GM12878 (cell line): ENCODE data around the gene TTLL7. TPM values are rescaled to one million over a fixed set of nuclear protein-coding genes. Genes with fewer than 3 reads are reported as not detected.

ENCODE experiments used
- ATAC-seq: fragments of 200-7000 bp; cut with Tn5 transposase; 3 replicates; pipeline ENCODE4 v1.9.1; 2020; ENCODE audit warnings: mild to moderate bottlenecking, moderate library complexity
- BruUV-seq: library from RNA; stranded (reverse); fragments of 400-500 nt; replicated peaks from 2 replicates; lab custom pipeline; 2021; lab: Mats Ljungman, UMichigan
- CTCF ChIA-PET: fragments of 300-600 bp; sonication (Branson Sonifier 250); formaldehyde crosslinking; extraction: SDS; loops from one replicate; lab custom pipeline; 2021; ENCODE audit warnings: inconsistent platforms; lab: Yijun Ruan, JAX
- POLR2A ChIA-PET: fragments of 350-600 bp; formaldehyde crosslinking; extraction: SDS; loops from one replicate; lab custom pipeline; 2021; ENCODE audit warnings: inconsistent platforms; lab: Charles Lee
- RAD21 ChIA-PET: fragments of 300-600 bp; sonication (Branson Sonifier 250); formaldehyde crosslinking; loops from one replicate; lab custom pipeline; 2023; ENCODE audit warnings: antibody characterized with exemption; ENCODE audit not compliant: unreplicated experiment; lab: Charles Lee
- SMC1A ChIA-PET: fragments of 300-600 bp; sonication (Branson Sonifier 250); formaldehyde crosslinking; loops from one replicate; lab custom pipeline; 2023; ENCODE audit not compliant: unreplicated experiment, uncharacterized antibody; lab: Charles Lee
- DNase-seq: peaks from one replicate; pipeline ENCODE4 v3.0.0-alpha.2; 2011; ENCODE audit warnings: low read depth, low spot score
- FAIRE-seq: peaks from 3 replicates; lab custom pipeline; 2011; peaks lifted over from hg19 to GRCh38; lab: Jason Lieb, UNC
- H2AFZ ChIP-seq: 2 replicates; pipeline ENCODE4 v1.6.0; 2011; ENCODE audit warnings: low read depth, low read length, control low read depth; ENCODE audit not compliant: control insufficient read depth
- H3K27ac ChIP-seq: 2 replicates; pipeline ENCODE4 v1.5.1; 2011; ENCODE audit warnings: control low read depth; ENCODE audit not compliant: control insufficient read depth, insufficient read depth
- H3K27me3 ChIP-seq, 2 experiments: replicated peaks in 1 of 2; 2 replicates each; pipeline versions ENCODE4 v1.6.0 to v1.6.1; 2011; ENCODE audit warnings: low read length in 1 of 2; ENCODE audit not compliant: control insufficient read depth in 2 of 2, insufficient read depth in 2 of 2
- H3K36me3 ChIP-seq, 2 experiments: 2 replicates each; pipeline ENCODE4 v1.5.1; 2011; ENCODE audit warnings: low read length in 1 of 2; ENCODE audit not compliant: control insufficient read depth in 2 of 2, insufficient read depth in 2 of 2
- H3K4me1 ChIP-seq: 2 replicates; pipeline ENCODE4 v1.6.1; 2011; ENCODE audit warnings: mild to moderate bottlenecking, low read length, moderate library complexity, mixed read lengths; ENCODE audit not compliant: control insufficient read depth, insufficient read depth
- H3K4me2 ChIP-seq: 2 replicates; pipeline ENCODE4 v1.6.0; 2011; ENCODE audit warnings: control low read depth; ENCODE audit not compliant: control insufficient read depth, insufficient read depth
- H3K4me3 ChIP-seq: fragments of 200-600 bp; sonication (generic); 2 replicates; pipeline ENCODE4 v1.5.1; 2016
- H3K79me2 ChIP-seq: 2 replicates; pipeline ENCODE4 v1.6.0; 2011; ENCODE audit warnings: low read length; ENCODE audit not compliant: control insufficient read depth, insufficient read depth
- H3K9ac ChIP-seq: 2 replicates; pipeline ENCODE4 v1.8.0; 2011; ENCODE audit warnings: low read length, control low read depth, mixed read lengths; ENCODE audit not compliant: control insufficient read depth, insufficient read depth
- H3K9me3 ChIP-seq: replicated peaks from 3 replicates; pipeline ENCODE4 v1.5.1; 2011; ENCODE audit warnings: mild to moderate bottlenecking, low read length; ENCODE audit not compliant: control insufficient read depth, insufficient read depth
- H4K20me1 ChIP-seq: 2 replicates; pipeline ENCODE4 v1.6.0; 2011; ENCODE audit not compliant: control insufficient read depth, insufficient read depth
- IRF5 ChIP-seq: fragments of 450-650 bp; IDR thresholded peaks from 2 replicates; pipeline ENCODE4 v1.6.1; 2017; ENCODE audit warnings: borderline replicate concordance
- MAX ChIP-seq: IDR thresholded peaks from 2 replicates; pipeline ENCODE4 v1.6.1; 2012; ENCODE audit warnings: low read depth, low read length, improper control_type of control experiment
- RELA ChIP-seq: fragments of 450-650 bp; IDR thresholded peaks from 2 replicates; pipeline ENCODE4 v1.8.0; 2014; ENCODE audit warnings: borderline replicate concordance; ENCODE audit not compliant: partially characterized antibody
- SMARCA5 ChIP-seq: fragments of 450-650 bp; IDR thresholded peaks from 2 replicates; pipeline ENCODE4 v1.6.1; 2017; ENCODE audit warnings: mild to moderate bottlenecking
- WGBS: methylation state at CpG from one replicate; pipeline ENCODE4 v1.1.6; 2016; ENCODE audit warnings: low lambda C conversion rate; ENCODE audit not compliant: insufficient replicate concordance, insufficient coverage; ENCODE audit errors: missing lambda C conversion rate; 5-methylcytosine and 5-hydroxymethylcytosine counted together
- in situ Hi-C: fragments of 300-500 bp; cut with MboI; formaldehyde crosslinking; loops from 9 replicates; pipeline ENCODE4 v1.14.3; 2018; ENCODE audit warnings: mixed read lengths
- intact Hi-C: fragments of 100-400 bp; cut with micrococcal nuclease; formaldehyde crosslinking; loops from one replicate; pipeline ENCODE4 v1.14.2; 2022; ENCODE audit not compliant: unreplicated experiment
- polyA plus RNA-seq, 11 experiments: library from polyadenylated mRNA; depleted of rRNA in 4 of 11; unstranded in 6 of 11; stranded (reverse) in 5 of 11; fragments of >200 nt; fragmentation: Nextera tagmentation in 4 of 11; fragmentation: Illumina TruSeq in 1 of 11; extraction: Ambion mirVana in 4 of 11; extraction: Trizol in 1 of 11; gene quantifications; 1 replicate in 1 of 11; 2 replicates in 10 of 11; pipeline versions ENCODE4 v1.2.1 to v1.2.3, GENCODE V29; 2011 to 2016; ENCODE audit warnings: inconsistent platforms in 2 of 11, missing spikeins in 2 of 11, low read depth in 1 of 11
- total RNA-seq, 4 experiments: library from RNA; depleted of rRNA in 3 of 4; stranded (reverse); fragments of >200 nt in 3 of 4; fragmentation: Illumina TruSeq in 1 of 4; extraction: Trizol in 1 of 4; gene quantifications; 2 replicates each; pipeline versions ENCODE4 v1.2.1 to v1.2.3, GENCODE V29; 2013 to 2021
- TF ChIP-seq, protein P1 (sequence below): IDR thresholded peaks from 2 replicates; pipeline ENCODE4 v1.6.1; 2012; ENCODE audit warnings: improper control_type of control experiment, low read depth, low read length; ENCODE audit not compliant: insufficient replicate concordance

The TTLL7 gene
- total and polyA plus RNA-seq, 10 of the 15 experiments (the other 5 are each of a cell fraction or from before 2014, with no cell fraction given) = 0.03 to 1.4 (median 0.61) TPM

GRCh38 chr1:84025966-84026365, 27.0 kb upstream of the TTLL7 start:
- no peaks in the 10 kb centered on the region for H3K27me3 ChIP-seq
- H4K20me1 ChIP-seq = no peaks in the 10 kb centered on the region
- FAIRE-seq (no peak), ATAC-seq (no peak), DNase-seq (no peak)
- no peaks in the 10 kb centered on the region; the same call in 2 of the 3 replicates for H3K9me3 ChIP-seq
- no peak overlapping the region for H3K4me2 ChIP-seq
- RAD21 ChIA-PET = no interaction called here
- POLR2A ChIA-PET = no interaction called here
- intact Hi-C loops = no loop called here
- 31% methylated on average over 3 of the region's 3 CpGs for WGBS
- in situ Hi-C loops = no loop called here
- CTCF ChIA-PET = no interaction called here
- H3K9ac ChIP-seq = no peak overlapping the region
- H3K27ac ChIP-seq = no peak overlapping the region
- TF ChIP-seq, protein P1, sequence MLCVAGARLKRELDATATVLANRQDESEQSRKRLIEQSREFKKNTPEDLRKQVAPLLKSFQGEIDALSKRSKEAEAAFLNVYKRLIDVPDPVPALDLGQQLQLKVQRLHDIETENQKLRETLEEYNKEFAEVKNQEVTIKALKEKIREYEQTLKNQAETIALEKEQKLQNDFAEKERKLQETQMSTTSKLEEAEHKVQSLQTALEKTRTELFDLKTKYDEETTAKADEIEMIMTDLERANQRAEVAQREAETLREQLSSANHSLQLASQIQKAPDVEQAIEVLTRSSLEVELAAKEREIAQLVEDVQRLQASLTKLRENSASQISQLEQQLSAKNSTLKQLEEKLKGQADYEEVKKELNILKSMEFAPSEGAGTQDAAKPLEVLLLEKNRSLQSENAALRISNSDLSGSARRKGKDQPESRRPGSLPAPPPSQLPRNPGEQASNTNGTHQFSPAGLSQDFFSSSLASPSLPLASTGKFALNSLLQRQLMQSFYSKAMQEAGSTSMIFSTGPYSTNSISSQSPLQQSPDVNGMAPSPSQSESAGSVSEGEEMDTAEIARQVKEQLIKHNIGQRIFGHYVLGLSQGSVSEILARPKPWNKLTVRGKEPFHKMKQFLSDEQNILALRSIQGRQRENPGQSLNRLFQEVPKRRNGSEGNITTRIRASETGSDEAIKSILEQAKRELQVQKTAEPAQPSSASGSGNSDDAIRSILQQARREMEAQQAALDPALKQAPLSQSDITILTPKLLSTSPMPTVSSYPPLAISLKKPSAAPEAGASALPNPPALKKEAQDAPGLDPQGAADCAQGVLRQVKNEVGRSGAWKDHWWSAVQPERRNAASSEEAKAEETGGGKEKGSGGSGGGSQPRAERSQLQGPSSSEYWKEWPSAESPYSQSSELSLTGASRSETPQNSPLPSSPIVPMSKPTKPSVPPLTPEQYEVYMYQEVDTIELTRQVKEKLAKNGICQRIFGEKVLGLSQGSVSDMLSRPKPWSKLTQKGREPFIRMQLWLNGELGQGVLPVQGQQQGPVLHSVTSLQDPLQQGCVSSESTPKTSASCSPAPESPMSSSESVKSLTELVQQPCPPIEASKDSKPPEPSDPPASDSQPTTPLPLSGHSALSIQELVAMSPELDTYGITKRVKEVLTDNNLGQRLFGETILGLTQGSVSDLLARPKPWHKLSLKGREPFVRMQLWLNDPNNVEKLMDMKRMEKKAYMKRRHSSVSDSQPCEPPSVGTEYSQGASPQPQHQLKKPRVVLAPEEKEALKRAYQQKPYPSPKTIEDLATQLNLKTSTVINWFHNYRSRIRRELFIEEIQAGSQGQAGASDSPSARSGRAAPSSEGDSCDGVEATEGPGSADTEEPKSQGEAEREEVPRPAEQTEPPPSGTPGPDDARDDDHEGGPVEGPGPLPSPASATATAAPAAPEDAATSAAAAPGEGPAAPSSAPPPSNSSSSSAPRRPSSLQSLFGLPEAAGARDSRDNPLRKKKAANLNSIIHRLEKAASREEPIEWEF = no peak
- TF ChIP-seq IRF5 (no peak), SMARCA5 (no peak), MAX (no peak), RELA (no peak)
- no peaks in the 10 kb centered on the region for H3K36me3 ChIP-seq
- SMC1A ChIA-PET = no interaction called here
- H3K4me3 ChIP-seq = no peak overlapping the region
- H3K4me1 ChIP-seq = no peaks in the 10 kb centered on the region
- no peak overlapping the region for H2AFZ ChIP-seq
- H3K79me2 ChIP-seq = no peaks in the 10 kb centered on the region
- BruUV-seq = no TSS peak
